NCI-H526 treated with DMSO at 0.1 percent for 48 hours (cell line): Measurements from ENCODE around the gene SLC13A3.

Source experiments
- DNase-seq: peaks from one replicate; lab custom pipeline; 2025; lab: John Stamatoyannopoulos, UW

SLC13A3 gene

DNA sequence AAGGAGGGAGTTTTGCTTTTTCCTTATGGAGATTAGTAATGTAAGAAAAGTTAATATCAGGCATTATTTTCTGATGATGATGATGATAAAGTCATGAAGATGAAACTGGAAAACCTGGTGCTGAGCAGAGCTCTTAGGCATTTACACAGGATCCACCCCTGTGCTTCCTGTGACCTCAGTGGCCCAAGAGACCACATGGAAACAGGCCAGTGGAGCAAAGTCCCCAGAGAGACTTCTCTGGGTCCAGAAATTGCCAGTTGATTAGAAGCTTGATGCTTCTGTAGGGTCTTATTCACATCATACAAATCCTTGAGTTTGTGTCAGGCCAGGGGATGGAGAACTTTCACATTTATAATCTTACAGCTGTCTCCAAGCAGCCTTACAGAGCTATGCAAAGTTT is 46.1 kb downstream of the SLC13A3 start:
- no peak for DNase-seq

- no peak for DNase-seq
Measured at GRCh38 chr20:46604551-46605133, 46.6 kb downstream of the SLC13A3 start.

- no peak for DNase-seq
Measured at GRCh38 chr20:46602429-46602828, 48.8 kb downstream of the SLC13A3 start.

GRCh38 chr20:46601603-46602122 is 49.6 kb downstream of the SLC13A3 start:
- no peak for DNase-seq

- no peak for DNase-seq
Measured at GRCh38 chr20:46600286-46600752, 50.9 kb downstream of the SLC13A3 start.

DNA sequence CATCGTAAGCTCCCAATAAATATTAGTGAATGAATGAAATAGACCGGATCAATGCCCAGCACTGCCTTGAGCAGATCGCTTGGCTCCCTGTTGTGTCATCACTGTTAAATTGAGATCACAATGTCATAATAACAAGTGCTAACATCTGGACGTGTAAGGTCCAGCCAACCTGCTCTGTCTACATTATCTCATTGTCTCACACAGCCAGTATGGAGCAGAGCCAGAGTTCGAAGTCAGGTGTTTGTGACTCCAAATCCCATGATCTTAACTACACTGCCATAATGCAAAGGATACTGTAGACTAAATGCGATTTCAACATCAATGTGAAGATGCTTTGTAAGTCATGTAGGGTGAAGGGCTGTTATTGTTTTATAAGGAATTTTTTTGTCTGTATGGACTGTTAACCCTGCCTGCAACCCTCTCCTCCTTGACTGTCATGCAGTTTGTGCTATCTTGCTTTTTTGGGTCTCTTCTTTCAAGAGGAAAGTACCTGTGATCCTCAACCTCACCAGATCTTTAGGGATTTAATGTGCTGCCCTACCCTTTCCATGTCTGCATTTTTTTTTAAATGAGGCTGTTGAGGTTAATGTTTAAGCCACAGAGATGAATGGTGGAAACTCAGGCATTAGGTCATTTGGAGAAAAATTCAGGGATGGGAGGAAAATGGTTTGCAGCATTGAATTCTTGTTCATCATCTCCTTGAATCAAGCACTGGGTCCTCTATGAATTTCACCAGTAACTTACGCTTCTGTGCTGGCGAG is 51.9 kb downstream of the SLC13A3 start:
- no peak for DNase-seq

DNA sequence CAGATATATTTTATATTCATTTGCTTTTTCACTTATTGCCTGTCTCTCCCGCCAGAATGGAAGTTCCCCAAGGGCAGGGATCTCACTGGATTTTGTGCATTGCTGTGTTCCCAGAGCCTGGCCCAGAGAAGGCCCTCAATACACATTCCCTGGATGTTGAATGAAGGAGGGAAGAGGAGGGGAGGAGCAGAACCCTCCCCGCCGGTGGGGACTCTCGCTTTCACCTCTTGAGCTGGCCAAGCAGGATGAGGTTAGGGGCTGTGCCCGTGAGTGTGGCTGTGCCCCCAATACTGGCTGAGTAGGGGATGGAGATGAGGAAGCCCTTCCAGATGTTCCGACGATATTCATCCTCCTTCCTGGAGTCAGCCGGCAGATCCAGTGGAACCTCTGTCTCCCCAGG is 55.3 kb downstream of the SLC13A3 start:
- DNase-seq = no peak

- DNase-seq = peak; percentile 50
Measured at GRCh38 chr20:46594725-46595124, 56.5 kb downstream of the SLC13A3 start.

DNA sequence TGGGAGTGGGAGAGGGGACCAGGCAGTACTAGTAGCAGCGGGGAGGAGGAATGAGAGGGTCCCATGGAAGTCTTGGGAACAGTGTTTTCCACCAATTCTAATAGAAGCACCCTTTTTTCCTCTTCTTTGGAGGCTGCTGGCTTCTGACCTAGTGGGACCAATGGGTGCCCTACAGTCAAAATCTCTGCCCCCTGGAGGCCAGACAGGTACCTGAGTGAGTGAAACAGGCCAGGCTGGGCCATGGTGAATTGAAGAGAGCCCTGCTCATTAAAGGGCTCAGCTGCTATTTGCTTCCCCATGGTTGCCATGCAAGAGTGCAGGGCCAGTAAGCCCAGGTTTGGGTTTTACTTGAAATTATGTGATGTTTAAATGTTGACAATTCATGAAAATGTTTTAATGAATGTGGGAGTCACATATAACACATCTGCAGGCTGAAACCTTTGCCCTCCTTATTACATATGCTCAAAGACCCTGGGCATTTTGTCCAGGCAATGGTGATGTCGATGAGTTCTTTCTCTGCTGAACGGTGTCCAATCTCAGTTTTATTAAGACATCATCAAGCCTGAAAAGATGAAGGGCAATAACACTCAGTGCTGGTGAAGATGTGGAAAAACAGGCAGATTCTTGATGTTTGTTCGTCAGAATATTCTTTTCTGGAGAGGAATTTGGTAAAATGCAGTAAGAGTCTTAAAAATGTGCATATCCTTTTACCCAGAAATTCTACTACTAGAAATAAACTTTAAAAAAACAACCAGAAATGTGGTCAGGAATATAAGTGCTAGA is 58.5 kb downstream of the SLC13A3 start:
- DNase-seq = no peak

GRCh38 chr20:46590443-46590842 is 60.8 kb downstream of the SLC13A3 start:
- DNase-seq = no peak

DNA sequence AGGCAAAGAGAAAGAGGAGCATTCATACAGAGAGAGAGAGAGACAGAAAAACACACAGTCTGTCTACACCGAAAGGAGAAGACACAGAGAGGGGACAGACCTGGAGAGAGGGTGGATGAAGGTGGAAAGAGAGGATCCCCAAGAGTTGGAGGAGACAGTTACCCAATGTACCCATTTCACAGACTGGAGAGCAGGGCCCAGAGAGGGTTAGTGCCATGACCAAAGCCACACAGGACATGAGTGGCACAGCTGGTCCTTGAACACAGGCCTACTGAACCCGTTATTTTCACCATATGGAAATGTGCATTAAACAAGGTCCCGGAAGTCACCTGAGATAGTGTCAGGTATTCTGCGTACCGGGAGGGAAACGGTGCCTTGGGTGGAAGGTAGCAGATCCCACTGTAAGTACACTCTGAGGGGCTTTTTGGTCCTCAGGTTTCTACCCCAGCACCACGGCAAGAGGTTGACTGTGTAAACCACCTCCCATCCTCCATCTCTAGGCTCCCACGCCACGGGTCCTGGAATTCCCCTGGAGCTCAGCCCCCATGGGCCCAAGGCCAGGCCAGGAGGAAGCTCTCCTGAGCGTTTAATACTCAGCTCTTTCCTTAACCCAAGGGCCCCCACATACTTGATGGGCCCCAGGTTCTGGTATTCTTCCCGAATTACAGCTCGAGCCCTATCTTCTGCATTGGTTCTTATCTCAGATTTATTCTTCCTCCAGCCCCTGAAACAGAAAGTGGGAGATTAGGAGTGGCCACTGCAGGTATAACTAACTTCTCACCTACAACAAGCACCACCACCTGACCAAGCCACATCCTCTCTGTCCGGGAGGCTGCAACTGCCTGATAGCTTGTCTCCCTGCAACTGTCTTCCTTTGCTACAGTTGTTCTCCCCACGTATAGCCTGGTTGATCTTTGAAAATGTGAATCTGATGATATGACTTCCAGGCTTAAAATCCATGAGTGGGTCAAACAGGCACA is 62.4 kb downstream of the SLC13A3 start:
- DNase-seq = no peak

DNA sequence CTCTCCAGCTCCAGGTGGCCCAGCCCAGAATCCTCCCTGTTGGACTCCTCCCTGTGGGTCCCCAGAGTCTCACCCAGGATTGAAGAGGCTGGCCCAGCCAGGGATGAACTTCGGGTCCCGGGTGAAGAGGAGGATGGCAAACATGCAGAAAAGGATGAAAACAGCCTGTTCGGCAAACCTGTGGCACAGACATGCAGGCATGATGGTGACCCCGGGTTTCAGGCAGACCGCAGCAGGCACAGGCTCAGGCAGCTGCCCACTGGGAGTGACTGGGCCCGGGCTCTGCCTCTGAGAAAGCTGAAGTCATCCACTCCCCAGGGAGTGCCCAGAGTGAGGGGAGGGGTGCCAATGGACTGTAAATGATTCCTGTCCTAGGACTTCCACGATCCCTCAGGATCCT is 63.3 kb downstream of the SLC13A3 start:
- DNase-seq = no peak

DNA sequence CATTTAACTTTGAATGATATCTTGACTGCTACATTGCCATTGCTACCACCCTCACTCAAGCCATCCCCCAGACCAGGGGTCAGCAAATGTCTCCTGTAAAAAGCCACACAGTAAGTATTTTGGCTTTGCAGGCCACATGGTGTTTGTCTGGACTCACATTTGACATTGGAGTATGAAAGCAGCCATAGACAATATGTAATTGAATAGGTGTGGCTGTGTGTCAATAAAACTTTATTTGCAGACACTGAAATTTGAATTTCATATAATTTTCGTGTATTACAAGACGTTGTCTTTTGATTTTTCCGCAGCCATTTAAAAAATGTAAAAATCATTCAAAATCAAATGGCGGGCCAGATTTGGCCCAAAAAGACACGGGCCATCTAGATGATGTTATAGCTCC is 64.5 kb downstream of the SLC13A3 start:
- no peak for DNase-seq

- DNase-seq = no peak
Measured at GRCh38 chr20:46584508-46584907, 66.8 kb downstream of the SLC13A3 start.

- DNase-seq = no peak
Measured at GRCh38 chr20:46583411-46584214, 67.6 kb downstream of the SLC13A3 start.

GRCh38 chr20:46582648-46583047 is 68.6 kb downstream of the SLC13A3 start:
- no peak for DNase-seq

- no peak for DNase-seq
Measured at GRCh38 chr20:46581391-46581790, 69.9 kb downstream of the SLC13A3 start.

- DNase-seq = no peak
Measured at GRCh38 chr20:46580613-46581205, 70.5 kb downstream of the SLC13A3 start.

DNA sequence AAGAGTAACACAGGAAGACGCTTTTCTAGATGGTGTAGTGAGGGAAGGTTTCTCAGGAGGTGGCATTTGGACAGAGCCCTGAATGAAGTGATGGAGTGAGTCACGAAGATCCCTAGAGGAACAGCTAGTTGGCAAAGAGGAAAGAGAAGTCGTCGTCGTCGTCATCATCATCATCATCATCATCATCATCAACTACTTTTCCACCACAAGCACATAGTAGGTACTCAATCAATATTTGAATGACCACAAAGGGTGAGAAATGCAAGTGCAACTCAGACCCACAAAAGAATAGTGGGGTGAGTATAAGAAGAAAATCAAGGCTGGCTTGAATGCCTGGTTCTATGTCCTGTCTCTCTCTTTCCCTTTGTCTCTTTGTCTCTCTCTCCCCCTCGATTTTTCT is 72.5 kb downstream of the SLC13A3 start:
- DNase-seq = no peak

DNA sequence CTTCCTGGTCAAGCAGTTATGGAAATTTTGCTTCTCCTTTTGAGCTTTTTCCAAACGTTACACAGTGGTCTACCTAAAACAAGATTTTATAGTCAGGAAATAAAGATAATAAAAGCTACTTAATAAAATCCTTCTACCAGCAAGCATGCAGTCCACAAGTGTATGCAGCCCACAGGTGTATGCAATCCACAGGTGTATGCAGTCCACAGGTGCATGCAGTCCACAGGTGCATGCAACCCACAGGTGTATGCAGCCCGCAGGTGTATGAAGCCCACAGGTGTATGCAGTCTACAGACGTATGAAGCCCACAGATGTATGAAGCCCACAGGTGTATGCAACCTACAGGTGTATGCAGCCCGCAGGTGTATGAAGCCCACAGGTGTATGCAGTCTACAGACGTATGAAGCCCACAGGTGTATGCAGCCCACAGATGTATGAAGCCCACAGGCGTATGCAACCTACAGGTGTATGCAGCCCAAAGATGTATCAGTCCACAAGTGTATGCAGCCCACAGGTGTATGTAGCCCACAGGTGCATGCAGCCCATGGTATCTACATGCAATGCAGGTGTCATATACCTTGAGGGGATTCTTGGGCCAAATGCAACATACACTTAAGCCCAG is 74.4 kb downstream of the SLC13A3 start:
- DNase-seq = no peak
